Neural cell (in vitro differentiated cells): ENCODE data around the gene IFIT3. TPM values are rescaled to one million over a fixed set of nuclear protein-coding genes. Genes with fewer than 3 reads are reported as not detected.

Experiments used
- H2AFZ ChIP-seq: fragments of 200-600, 300-800 bp; sonication (generic), shearing (Covaris generic); 2 replicates; pipeline ENCODE4 v1.6.0; 2014; ENCODE audit warnings: low read depth, mild to moderate bottlenecking, antibody characterized with exemption, low read length, moderate library complexity
- H3F3A ChIP-seq: fragments of 200-600 bp; shearing (Covaris generic); 2 replicates; pipeline ENCODE4 v1.6.1; 2016; ENCODE audit warnings: mild to moderate bottlenecking, moderate library complexity, mixed read lengths, antibody characterized with exemption, low read length; ENCODE audit not compliant: insufficient read depth, poor library complexity, severe bottlenecking
- H3K27ac ChIP-seq: fragments of 200-600, 300-800 bp; sonication (generic), shearing (Covaris generic); 2 replicates; pipeline ENCODE4 v1.5.1; 2014; ENCODE audit warnings: mild to moderate bottlenecking, low read length, moderate library complexity
- H3K27me3 ChIP-seq: fragments of 300-800, 200-600 bp; sonication (generic), shearing (Covaris generic); 2 replicates; pipeline ENCODE4 v1.6.0; 2014; ENCODE audit warnings: mild to moderate bottlenecking, low read depth, low read length, moderate library complexity; ENCODE audit not compliant: insufficient read depth
- H3K36me3 ChIP-seq: fragments of 300-800, 200-600 bp; sonication (generic), shearing (Covaris generic); 2 replicates; pipeline ENCODE4 v1.5.1; 2014; ENCODE audit warnings: mild to moderate bottlenecking, antibody characterized with exemption, low read length, moderate library complexity; ENCODE audit not compliant: insufficient read depth
- H3K4me2 ChIP-seq: fragments of 300-800, 200-600 bp; sonication (generic), shearing (Covaris generic); 2 replicates; pipeline ENCODE4 v1.6.0; 2014; ENCODE audit warnings: mild to moderate bottlenecking, low read length
- H3K4me3 ChIP-seq: fragments of 300-800, 200-600 bp; sonication (generic), shearing (Covaris generic); 2 replicates; pipeline ENCODE4 v1.5.1; 2014; ENCODE audit warnings: mild to moderate bottlenecking, low read length, moderate library complexity
- H3K79me2 ChIP-seq: fragments of 200-600 bp; shearing (Covaris generic); replicated peaks from 2 replicates; pipeline ENCODE4 v1.6.0; 2014; ENCODE audit warnings: mild to moderate bottlenecking, low read length, moderate library complexity; ENCODE audit not compliant: insufficient read depth
- H3K9ac ChIP-seq: fragments of 300-800, 200-600 bp; sonication (generic), shearing (Covaris generic); 2 replicates; pipeline ENCODE4 v1.6.1; 2016; ENCODE audit warnings: mild to moderate bottlenecking, low read length, mixed read lengths
- H3K9me2 ChIP-seq: fragments of 200-600 bp; shearing (Covaris generic); 2 replicates; pipeline ENCODE4 v1.6.1; 2016; ENCODE audit warnings: mild to moderate bottlenecking, low read length, mixed read lengths; ENCODE audit not compliant: insufficient read depth
- H3K9me3 ChIP-seq: fragments of 200-600, 300-800 bp; sonication (generic), shearing (Covaris generic); 2 replicates; pipeline ENCODE4 v1.6.1; 2016; ENCODE audit warnings: mild to moderate bottlenecking, mixed run types, low read length, moderate library complexity, mixed read lengths
- H4K20me1 ChIP-seq: fragments of 200-600 bp; shearing (Covaris generic); 2 replicates; pipeline ENCODE4 v1.6.1; 2016; ENCODE audit warnings: mild to moderate bottlenecking, mixed run types; ENCODE audit not compliant: insufficient read depth
- EP300 ChIP-seq: fragments of 450-650 bp; conservative IDR thresholded peaks from 2 replicates; pipeline ENCODE4 v1.6.1; 2014; ENCODE audit warnings: antibody characterized with exemption, mild to moderate bottlenecking, moderate library complexity; ENCODE audit not compliant: poor library complexity, severe bottlenecking
- EZH2 ChIP-seq: fragments of 200-600, 300-800 bp; shearing (Covaris generic), sonication (generic); IDR thresholded peaks from 2 replicates; pipeline ENCODE4 v1.6.1; 2014; ENCODE audit warnings: antibody characterized with exemption, low read length, borderline replicate concordance, mild to moderate bottlenecking; ENCODE audit not compliant: insufficient read depth, poor library complexity, severe bottlenecking
- MXI1 ChIP-seq: fragments of 450-650 bp; conservative IDR thresholded peaks from 2 replicates; pipeline ENCODE4 v1.6.1; 2014; ENCODE audit warnings: antibody characterized with exemption, mild to moderate bottlenecking; ENCODE audit not compliant: poor library complexity, severe bottlenecking
- POLR2AphosphoS5 ChIP-seq: IDR thresholded peaks from 2 replicates; pipeline ENCODE4 v1.6.1; 2012
- RAD21 ChIP-seq: fragments of 450-650 bp; conservative IDR thresholded peaks from 2 replicates; pipeline ENCODE4 v1.6.1; 2014; ENCODE audit warnings: antibody characterized with exemption, mild to moderate bottlenecking, moderate library complexity
- SMC3 ChIP-seq: fragments of 450-650 bp; conservative IDR thresholded peaks from 2 replicates; pipeline ENCODE4 v1.6.1; 2014; ENCODE audit warnings: antibody characterized with exemption, mild to moderate bottlenecking, moderate library complexity; ENCODE audit not compliant: poor library complexity
- TAF1 ChIP-seq: IDR thresholded peaks from 2 replicates; pipeline ENCODE4 v1.6.1; 2012; ENCODE audit warnings: low read depth
- polyA plus RNA-seq: library from polyadenylated mRNA; depleted of rRNA; stranded (reverse); fragments of >200 nt; gene quantifications from 2 replicates; pipeline ENCODE4 v1.2.3, GENCODE V29; 2014
- TF ChIP-seq, protein P1 (sequence below): fragments of 450-650 bp; IDR thresholded peaks from 2 replicates; pipeline ENCODE4 v1.5.1; 2014; ENCODE audit warnings: antibody characterized with exemption, mild to moderate bottlenecking, moderate library complexity; ENCODE audit not compliant: poor library complexity, severe bottlenecking
- TF ChIP-seq, protein P2 (sequence below): IDR thresholded peaks from 2 replicates; pipeline ENCODE4 v1.6.1; 2012; ENCODE audit warnings: borderline replicate concordance

The IFIT3 gene
- polyA plus RNA-seq, 1 donor from 2014 or later = 0.24 TPM

DNA sequence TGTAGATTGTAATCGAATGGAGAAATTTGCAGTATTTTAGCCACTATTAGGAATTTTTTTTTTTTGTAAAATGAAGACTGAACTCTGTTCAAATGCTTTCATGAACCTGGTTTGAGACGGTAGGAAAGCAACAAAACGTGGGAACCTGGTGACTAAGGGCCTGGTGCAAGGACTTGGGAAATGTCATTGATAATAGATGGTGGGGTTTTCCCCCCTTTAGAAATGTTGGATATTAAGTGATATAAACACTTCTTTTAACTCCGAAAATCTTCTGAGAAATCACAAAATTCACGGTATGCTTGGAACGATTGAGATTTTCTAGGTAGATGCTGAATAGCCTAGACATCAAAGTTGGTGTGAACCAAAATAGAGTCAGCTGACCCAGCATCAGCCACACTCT, 19.5 kb upstream of the IFIT3 start:
- no peaks in the 10 kb centered on the region for H3K9me2 ChIP-seq
- H2AFZ ChIP-seq = no peak overlapping the region
- no peaks in the 10 kb centered on the region for H3K36me3 ChIP-seq
- no peak overlapping the region for H3K27ac ChIP-seq
- no peaks in the 10 kb centered on the region for H3K9me3 ChIP-seq
- no peaks in the 10 kb centered on the region for H3F3A ChIP-seq
- no peak for TF ChIP-seq EP300
- TF ChIP-seq RAD21 = no peak
- TF ChIP-seq POLR2AphosphoS5 = no peak
- TF ChIP-seq, protein P1, sequence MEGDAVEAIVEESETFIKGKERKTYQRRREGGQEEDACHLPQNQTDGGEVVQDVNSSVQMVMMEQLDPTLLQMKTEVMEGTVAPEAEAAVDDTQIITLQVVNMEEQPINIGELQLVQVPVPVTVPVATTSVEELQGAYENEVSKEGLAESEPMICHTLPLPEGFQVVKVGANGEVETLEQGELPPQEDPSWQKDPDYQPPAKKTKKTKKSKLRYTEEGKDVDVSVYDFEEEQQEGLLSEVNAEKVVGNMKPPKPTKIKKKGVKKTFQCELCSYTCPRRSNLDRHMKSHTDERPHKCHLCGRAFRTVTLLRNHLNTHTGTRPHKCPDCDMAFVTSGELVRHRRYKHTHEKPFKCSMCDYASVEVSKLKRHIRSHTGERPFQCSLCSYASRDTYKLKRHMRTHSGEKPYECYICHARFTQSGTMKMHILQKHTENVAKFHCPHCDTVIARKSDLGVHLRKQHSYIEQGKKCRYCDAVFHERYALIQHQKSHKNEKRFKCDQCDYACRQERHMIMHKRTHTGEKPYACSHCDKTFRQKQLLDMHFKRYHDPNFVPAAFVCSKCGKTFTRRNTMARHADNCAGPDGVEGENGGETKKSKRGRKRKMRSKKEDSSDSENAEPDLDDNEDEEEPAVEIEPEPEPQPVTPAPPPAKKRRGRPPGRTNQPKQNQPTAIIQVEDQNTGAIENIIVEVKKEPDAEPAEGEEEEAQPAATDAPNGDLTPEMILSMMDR = no peak
- TF ChIP-seq SMC3 = no peak
- TF ChIP-seq, protein P2, sequence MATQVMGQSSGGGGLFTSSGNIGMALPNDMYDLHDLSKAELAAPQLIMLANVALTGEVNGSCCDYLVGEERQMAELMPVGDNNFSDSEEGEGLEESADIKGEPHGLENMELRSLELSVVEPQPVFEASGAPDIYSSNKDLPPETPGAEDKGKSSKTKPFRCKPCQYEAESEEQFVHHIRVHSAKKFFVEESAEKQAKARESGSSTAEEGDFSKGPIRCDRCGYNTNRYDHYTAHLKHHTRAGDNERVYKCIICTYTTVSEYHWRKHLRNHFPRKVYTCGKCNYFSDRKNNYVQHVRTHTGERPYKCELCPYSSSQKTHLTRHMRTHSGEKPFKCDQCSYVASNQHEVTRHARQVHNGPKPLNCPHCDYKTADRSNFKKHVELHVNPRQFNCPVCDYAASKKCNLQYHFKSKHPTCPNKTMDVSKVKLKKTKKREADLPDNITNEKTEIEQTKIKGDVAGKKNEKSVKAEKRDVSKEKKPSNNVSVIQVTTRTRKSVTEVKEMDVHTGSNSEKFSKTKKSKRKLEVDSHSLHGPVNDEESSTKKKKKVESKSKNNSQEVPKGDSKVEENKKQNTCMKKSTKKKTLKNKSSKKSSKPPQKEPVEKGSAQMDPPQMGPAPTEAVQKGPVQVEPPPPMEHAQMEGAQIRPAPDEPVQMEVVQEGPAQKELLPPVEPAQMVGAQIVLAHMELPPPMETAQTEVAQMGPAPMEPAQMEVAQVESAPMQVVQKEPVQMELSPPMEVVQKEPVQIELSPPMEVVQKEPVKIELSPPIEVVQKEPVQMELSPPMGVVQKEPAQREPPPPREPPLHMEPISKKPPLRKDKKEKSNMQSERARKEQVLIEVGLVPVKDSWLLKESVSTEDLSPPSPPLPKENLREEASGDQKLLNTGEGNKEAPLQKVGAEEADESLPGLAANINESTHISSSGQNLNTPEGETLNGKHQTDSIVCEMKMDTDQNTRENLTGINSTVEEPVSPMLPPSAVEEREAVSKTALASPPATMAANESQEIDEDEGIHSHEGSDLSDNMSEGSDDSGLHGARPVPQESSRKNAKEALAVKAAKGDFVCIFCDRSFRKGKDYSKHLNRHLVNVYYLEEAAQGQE = no peak
- TF ChIP-seq TAF1 = no peak
- no peak for TF ChIP-seq EZH2
- TF ChIP-seq MXI1 = no peak
- no peak overlapping the region for H3K9ac ChIP-seq
- no peaks in the 10 kb centered on the region for H3K27me3 ChIP-seq
- no peak overlapping the region for H3K4me3 ChIP-seq
- no peaks in the 10 kb centered on the region for H3K79me2 ChIP-seq
- H4K20me1 ChIP-seq = no peaks in the 10 kb centered on the region
- H3K4me2 ChIP-seq = no peak overlapping the region

DNA sequence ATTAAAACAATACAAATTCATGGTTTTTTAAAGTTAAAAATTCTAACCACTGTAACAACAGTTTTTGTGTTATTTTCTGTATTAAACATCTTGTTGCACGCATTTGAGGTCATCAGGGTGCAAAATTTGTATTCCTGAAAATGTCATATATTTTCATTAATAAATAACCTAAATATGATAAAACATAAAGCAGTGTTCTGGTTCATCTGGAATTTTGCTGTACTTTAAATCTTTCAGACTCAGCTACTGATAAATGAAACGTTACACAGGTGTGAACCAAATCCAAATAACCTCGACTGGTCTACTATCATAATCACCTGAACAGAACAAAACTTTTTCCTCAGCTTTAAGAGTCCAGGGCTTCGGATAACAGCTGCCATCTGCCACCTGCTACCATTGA, 19.1 kb upstream of the IFIT3 start:
- Histone ChIP-seq H3F3A (no peaks in the 10 kb centered on the region), H3K9me2 (no peaks in the 10 kb centered on the region), H2AFZ (no peak overlapping the region), H3K4me3 (no peak overlapping the region), H3K36me3 (no peaks in the 10 kb centered on the region), H3K79me2 (no peaks in the 10 kb centered on the region), H3K27ac (no peak overlapping the region), H3K9ac (no peak overlapping the region), H3K27me3 (no peaks in the 10 kb centered on the region), H3K4me2 (no peak overlapping the region), H4K20me1 (no peaks in the 10 kb centered on the region), H3K9me3 (no peaks in the 10 kb centered on the region)
- TF ChIP-seq EZH2 = no peak
- no peak for TF ChIP-seq TAF1
- no peak for TF ChIP-seq RAD21
- TF ChIP-seq, protein P1 = no peak
- no peak for TF ChIP-seq POLR2AphosphoS5
- TF ChIP-seq EP300 = no peak
